ENCODE results near the gene IFFO2. TPM values are rescaled to one million over a fixed set of nuclear protein-coding genes. Genes with fewer than 3 reads are reported as not detected.

Gene IFFO2
- total RNA-seq, 2 donors from 2014 or later, result 69.2 to 79.1 TPM

DNA sequence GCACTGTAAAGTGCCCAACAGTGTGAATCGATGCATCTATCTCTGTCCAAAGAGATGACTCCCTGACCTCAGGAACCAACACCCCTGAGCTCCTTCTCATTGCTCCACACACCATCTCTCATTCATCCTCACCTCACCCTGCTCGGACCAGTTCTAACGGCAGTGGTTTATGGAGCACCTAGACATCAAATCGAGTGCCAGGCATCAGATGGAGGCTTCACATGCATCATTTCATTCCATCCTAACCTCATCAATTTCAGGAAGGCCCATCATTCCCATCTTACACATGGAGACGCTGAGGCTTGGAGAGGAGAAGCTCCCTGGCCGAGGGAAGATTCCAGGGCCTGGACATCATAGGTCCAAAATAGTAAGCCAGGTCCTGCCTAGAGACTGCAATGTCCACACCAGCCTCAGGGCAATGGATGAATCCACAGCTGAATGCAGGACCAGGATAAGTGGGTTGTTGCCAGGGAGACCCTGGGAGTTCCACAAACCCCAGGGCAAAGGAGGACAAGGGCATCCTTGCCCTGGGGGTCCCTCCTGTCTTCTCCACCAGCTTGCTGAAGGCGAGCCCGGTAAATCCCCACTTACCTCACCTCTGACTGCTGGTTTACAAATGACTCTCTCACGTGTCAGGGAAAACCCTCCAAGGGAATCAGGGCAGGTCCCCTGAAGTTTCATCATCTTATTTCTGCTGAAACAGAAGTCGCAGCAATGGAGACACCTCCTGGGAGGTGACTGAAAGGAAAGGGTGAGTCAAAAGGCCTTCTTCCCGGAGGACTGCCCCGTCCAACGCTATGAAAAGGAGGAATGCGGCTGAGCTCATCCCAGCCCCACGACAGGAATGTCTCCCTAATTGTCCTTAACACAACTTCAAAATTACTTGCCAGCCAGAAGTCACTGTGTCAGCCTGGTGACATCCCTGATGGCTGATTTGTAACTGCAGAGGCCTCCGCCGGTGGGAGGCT, 9.0 kb upstream of the IFFO2 start:
- peak; percentile 90 to 92 for ATAC-seq (replicated peaks in 1 of 2)
- H3K4me1 Mint-ChIP-seq (ENCODE audit: low read depth), result peaks cover 40% of the 10 kb centered on the region
- H3K27me3 Mint-ChIP-seq (ENCODE audit: low read depth), result peaks cover 6% of the 10 kb centered on the region
- H3K36me3 Mint-ChIP-seq (ENCODE audit: insufficient read depth in 2 of 2), result no peaks in the 10 kb centered on the region
- DNase-seq, result peak; percentile 72 to 75
- peak overlapping the region; percentile 73 to 74 for H3K4me3 Mint-ChIP-seq
- peak overlapping the region; percentile 41 for H3K27ac Mint-ChIP-seq
- peaks cover 0 to 2% of the 10 kb centered on the region in 2 donors for H3K9me3 Mint-ChIP-seq

DNA sequence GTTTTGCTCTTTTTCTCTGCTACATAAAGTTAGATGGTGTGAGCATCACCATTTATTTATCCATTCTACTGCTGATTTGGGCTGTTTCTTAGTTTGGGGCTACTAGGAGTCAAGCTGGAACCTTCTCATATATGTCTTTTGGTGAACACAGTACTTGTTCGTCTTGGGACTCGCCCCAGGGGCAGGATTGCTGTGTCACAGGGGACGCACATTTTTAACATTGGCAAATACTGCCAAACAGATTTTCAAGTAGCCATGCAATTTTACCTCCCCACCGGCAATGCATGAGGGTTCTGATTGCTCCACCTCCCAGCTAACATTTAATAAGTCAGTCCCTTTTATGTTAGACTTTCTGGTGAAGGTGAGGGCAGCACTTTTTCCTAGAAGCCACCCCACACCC, 7.5 kb upstream of the IFFO2 start:
- ATAC-seq (replicated peaks in 1 of 2), result no peak
- Mint-ChIP-seq H3K4me3 (no peak overlapping the region), H3K4me1 (ENCODE audit: low read depth) (peaks cover 47% of the 10 kb centered on the region), H3K9me3 (peaks cover 0 to 2% of the 10 kb centered on the region in 2 donors), H3K36me3 (ENCODE audit: insufficient read depth in 2 of 2) (no peaks in the 10 kb centered on the region), H3K27ac (no peak overlapping the region), H3K27me3 (ENCODE audit: low read depth) (peaks cover 6% of the 10 kb centered on the region)
- no peak for DNase-seq

DNA sequence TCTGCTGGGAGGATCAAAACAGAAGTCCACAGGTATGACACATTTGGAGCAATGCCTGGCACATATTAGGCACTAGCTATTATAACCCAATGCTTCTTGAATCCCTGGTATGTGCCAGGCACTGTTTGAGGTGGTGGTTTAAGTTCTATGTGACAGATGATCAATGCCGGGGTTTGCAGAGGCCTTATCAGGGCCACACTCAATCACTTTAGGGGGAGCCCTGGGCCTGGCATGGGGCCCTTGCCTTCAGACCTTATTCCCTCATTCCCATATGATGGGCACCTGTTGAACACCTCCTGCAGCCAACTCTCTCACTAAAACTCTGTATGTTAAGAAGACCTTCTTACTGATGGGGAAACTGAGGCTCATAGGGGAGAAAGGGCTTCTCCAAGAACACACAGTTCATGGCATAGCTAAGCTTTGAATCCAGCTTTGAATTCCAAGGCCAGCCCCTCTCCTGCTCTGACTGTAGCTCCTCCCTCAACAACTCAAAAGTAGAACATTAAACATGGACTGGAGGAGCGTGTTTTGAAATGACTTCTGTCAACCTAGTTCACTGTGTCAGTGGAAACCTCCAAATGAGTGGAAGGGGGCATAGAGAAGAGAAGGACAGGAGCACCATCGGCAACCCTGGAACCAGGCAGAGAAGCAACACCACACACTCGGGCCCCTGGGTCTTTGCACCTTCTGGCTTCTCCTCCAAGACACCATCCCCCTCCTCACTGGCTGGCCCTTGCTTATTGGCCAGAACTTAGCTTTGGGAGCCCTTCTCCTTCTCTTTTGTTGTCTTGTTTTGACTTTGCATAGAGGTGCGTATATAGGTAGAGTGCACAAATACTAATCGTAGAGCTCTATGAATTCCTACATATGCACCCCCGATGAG, 6.6 kb upstream of the IFFO2 start:
- Mint-ChIP-seq H3K36me3 (ENCODE audit: insufficient read depth in 2 of 2) (no peaks in the 10 kb centered on the region), H3K9me3 (no peaks in the 10 kb centered on the region), H3K27ac (no peak overlapping the region), H3K4me3 (no peak overlapping the region), H3K27me3 (ENCODE audit: low read depth) (no peaks in the 10 kb centered on the region), H3K4me1 (ENCODE audit: low read depth) (peaks cover 56% of the 10 kb centered on the region)
- DNase-seq (no peak), ATAC-seq (replicated peaks in 1 of 2) (no peak)

DNA sequence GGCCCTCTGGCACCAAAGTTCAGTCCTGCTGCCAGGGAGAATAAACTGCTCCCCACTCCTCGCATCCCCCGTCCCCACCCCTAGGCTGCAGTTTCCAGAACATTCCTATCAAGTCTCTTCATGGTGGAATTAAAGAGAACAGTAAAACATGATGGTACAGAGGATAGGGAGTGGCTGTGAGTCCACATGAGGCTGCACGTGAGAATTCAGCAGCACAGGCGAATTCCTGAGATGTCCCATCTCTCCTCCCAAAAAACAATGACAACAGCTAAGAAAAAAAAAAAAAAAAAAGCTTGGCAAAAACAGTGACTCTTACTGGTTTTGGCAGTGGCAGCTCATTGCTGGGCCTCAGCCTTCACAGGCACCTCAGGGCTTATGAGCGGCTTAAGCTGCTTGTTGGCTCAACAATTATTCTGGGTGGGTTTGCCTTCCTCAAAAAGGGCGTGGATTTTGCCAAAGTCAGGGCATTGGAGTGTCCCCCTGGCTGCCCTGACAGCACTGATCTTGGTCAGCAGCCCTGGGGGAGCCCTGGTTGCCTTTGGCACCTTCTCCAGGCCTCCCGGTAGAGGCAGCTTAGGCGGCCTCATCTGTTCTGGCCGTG, 5.7 kb upstream of the IFFO2 start:
- DNase-seq, result no peak
- Mint-ChIP-seq H3K36me3 (ENCODE audit: insufficient read depth in 2 of 2) (peaks cover 0 to 1% of the 10 kb centered on the region in 2 donors), H3K4me1 (ENCODE audit: low read depth) (peaks cover 65% of the 10 kb centered on the region), H3K27ac (no peak overlapping the region), H3K4me3 (no peak overlapping the region), H3K27me3 (ENCODE audit: low read depth) (no peaks in the 10 kb centered on the region), H3K9me3 (no peaks in the 10 kb centered on the region)
- ATAC-seq (replicated peaks in 1 of 2), result no peak

DNA sequence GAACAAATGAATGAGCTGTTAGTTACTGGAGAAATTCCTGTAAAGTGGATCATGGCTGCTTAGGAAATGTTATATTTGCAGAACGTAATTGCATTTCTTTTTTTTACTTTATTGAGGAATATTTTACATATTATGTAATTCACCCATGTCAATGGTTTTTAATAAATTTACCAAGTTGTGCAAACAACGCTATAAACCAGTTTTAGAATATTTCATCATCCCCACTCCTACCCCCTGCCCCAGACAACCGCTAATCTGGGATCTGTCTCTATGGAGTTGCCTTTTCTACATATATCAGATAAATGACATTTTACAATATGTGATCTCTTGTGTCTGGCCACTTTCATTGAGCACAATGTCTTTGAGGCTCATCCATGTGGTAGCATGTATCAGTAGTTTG, 4.3 kb upstream of the IFFO2 start:
- ATAC-seq (replicated peaks in 1 of 2) (no peak), DNase-seq (no peak)
- Mint-ChIP-seq H3K27ac (no peak overlapping the region), H3K4me1 (ENCODE audit: low read depth) (peaks cover 59% of the 10 kb centered on the region), H3K9me3 (no peaks in the 10 kb centered on the region), H3K4me3 (no peak overlapping the region), H3K36me3 (ENCODE audit: insufficient read depth in 2 of 2) (peaks cover 0 to 1% of the 10 kb centered on the region in 2 donors), H3K27me3 (ENCODE audit: low read depth) (no peaks in the 10 kb centered on the region)

DNA sequence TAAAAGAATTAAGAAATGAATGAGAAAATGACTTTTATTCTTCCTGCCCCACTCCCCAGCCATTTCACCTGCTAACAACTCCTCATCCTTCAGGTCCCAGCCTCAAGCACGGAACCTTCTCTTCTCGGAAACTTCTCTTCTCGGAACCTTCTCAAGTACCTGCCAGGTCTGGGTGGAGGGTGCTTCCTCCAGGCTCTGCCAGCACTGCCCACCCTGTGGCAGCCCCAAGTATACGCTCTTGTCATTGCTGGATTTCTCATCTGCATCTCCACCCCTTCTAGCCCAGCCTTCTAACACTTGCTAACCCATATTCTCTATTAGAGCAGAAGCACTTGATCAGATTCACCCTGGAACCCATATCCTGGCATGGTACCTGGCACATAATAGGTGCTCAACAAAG, 3.9 kb upstream of the IFFO2 start:
- no peak for DNase-seq
- Mint-ChIP-seq H3K4me3 (no peak overlapping the region), H3K27ac (no peak overlapping the region)

DNA sequence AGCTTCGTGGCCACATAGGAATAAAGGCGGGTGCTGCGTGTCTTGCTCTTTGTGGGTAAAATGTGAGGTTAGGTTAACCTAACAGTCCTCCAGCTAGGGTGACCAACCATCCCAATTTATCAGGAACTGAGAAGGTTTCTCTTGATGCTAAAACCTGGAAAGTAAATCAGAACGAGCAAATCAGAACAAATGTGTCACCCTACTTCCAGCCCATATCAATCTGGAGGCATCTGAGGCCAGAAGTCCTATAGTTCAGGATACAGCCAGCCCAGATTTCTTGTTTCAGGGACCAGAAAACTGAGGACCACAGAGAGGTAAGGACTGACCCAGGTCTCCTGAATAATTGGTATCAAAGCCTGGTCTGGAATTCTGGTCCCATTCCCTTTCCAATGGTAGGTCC, 3.1 kb upstream of the IFFO2 start:
- no peak overlapping the region for H3K4me3 Mint-ChIP-seq
- peaks cover 52% of the 10 kb centered on the region for H3K4me1 Mint-ChIP-seq (ENCODE audit: low read depth)
- ATAC-seq (replicated peaks in 1 of 2) (no peak), DNase-seq (no peak)
- peaks cover 4 to 5% of the 10 kb centered on the region in 2 donors for H3K36me3 Mint-ChIP-seq (ENCODE audit: insufficient read depth in 2 of 2)
- no peaks in the 10 kb centered on the region for H3K27me3 Mint-ChIP-seq (ENCODE audit: low read depth)
- H3K27ac Mint-ChIP-seq, result no peak overlapping the region
- no peaks in the 10 kb centered on the region for H3K9me3 Mint-ChIP-seq

More for the DNA sequence above, 3.9 kb upstream of the IFFO2 start:
- ATAC-seq (replicated peaks in 1 of 2), result no peak
- Mint-ChIP-seq H3K9me3 (no peaks in the 10 kb centered on the region), H3K4me1 (ENCODE audit: low read depth) (peaks cover 55% of the 10 kb centered on the region), H3K36me3 (ENCODE audit: insufficient read depth in 2 of 2) (peaks cover 0 to 1% of the 10 kb centered on the region in 2 donors), H3K27me3 (ENCODE audit: low read depth) (no peaks in the 10 kb centered on the region)

DNA sequence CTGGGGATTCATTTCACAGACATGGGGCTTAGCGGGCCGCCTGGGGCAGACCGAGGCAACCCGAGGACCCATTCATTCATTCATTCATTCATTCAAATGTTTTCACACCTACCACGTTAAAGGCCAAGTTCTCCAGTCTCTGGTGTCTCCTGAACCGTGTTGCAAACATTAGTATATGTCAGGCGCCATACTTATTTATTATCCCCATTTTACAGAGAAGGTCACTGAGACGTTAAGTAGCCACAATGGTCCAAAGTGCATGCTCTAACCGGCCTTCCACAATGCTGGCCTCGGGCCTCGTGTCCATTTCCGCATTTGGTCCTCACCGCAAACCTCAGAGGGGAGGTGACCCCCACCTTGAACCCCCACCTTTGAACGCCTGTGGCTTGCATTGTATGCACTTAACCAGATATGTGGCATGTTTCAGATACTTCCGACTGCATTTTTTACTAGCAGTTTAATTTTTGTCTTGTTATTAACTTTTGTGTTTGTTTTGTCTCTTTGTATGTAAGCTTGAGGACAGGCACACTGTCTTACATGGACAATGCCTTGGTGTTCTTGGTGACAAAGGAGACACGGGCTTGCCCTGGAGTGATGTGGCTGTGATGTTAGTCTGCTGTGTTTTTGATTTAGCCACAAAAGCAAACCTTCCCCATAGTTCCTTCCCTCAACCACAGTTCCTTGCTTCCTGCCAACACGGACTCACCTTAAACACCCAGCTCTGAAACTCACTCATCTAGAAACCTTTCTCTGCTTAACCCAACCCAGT, 1.2 kb upstream of the IFFO2 start:
- Mint-ChIP-seq H3K36me3 (ENCODE audit: insufficient read depth in 2 of 2) (peaks cover 7 to 12% of the 10 kb centered on the region in 2 donors), H3K27me3 (ENCODE audit: low read depth) (no peaks in the 10 kb centered on the region), H3K4me3 (peak overlapping the region; percentile 74 to 89), H3K9me3 (no peaks in the 10 kb centered on the region), H3K4me1 (ENCODE audit: low read depth) (peaks cover 53% of the 10 kb centered on the region), H3K27ac (peak overlapping the region; percentile 56)
- ATAC-seq (replicated peaks in 1 of 2) (peak; percentile 9 to 23), DNase-seq (peak; percentile 37 to 53)

DNA sequence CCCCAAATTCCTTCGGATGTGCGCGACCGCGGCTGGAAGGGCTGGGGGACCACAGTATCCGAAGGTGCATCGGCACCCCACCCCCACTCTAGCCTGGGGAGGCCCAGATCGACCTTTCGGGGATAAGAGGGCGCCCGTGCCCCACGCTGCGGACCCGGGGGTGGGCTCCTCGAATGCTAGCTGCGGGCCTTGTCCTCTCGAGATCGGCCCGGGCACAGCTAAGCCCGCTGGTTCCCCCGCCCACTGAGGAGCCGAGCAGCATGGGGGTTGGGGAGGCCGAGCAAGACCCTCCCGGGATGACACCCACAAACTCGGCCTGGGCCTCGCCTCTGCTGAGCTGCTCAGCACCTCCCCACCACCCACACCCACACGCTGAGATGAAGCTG, 653 bp upstream of the IFFO2 start:
- ATAC-seq (replicated peaks in 1 of 2) (peak in 1 of 2 donors; percentile 1), DNase-seq (peak; percentile 43 to 46)
- Mint-ChIP-seq H3K27me3 (ENCODE audit: low read depth) (no peaks in the 10 kb centered on the region), H3K4me3 (peak overlapping the region; percentile 74 to 89), H3K9me3 (no peaks in the 10 kb centered on the region), H3K27ac (no peak overlapping the region), H3K36me3 (ENCODE audit: insufficient read depth in 2 of 2) (peaks cover 7 to 16% of the 10 kb centered on the region in 2 donors), H3K4me1 (ENCODE audit: low read depth) (peaks cover 59% of the 10 kb centered on the region)

DNA sequence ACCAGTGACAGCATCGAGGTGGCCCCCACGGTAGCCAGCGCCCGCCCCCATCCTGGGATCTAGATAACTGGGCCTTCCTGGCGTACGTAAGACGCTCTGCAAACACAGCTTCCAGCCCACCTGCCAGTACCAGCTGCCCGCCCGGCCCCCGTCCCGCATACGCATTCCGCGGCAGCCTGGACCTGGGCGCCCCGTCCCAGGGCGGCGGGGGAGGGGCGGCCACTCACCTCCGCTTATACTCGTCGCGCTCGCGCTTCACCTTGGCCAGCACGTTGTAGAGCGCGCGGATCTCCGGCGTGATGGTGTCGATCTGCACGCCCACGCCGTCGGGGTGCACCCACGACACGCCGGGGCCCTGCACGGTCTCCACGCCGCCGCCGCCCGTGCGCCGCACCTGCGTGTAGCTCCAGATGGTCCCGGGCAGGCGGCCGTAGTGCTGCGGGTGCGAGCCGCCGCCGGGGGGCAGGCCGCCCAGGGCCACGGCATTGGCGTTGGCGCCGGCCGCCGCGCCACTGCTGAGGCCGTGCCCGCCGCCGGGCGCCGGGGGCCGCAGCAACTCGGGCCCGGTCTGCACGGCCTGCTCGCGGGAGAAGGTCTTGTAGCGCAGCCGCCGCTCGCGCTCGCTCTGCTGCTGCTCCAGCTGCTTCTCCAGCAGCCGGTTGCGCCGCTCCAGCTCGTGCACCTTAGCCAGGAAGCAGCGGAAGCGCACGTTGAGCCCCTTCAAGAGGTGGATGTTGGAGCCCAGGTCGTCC, 859 bp downstream of the IFFO2 start:
- peak; percentile 2 to 6 for ATAC-seq (replicated peaks in 1 of 2)
- H3K4me1 Mint-ChIP-seq (ENCODE audit: low read depth), result peaks cover 74% of the 10 kb centered on the region

DNA sequence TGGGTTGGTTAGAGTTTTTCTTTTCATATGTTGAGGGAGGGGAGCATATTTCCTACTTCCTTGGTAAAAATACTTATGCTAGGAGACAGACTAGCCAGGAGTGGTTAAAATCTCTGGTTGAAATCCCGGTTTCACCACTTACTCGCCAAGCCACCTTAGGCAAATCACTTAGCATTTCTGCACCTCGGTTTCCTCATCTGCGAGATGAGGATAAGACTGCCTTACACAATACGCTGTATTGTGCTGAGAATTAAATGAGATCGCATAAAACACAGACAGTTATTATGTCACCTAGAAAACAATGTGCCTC, 1.4 kb downstream of the IFFO2 start:
- DNase-seq (no peak), ATAC-seq (replicated peaks in 1 of 2) (no peak)
- peak overlapping the region; percentile 53 for H3K27ac Mint-ChIP-seq
- H3K36me3 Mint-ChIP-seq (ENCODE audit: insufficient read depth in 2 of 2), result peaks cover 7 to 16% of the 10 kb centered on the region in 2 donors
- no peaks in the 10 kb centered on the region for H3K9me3 Mint-ChIP-seq
- H3K4me3 Mint-ChIP-seq, result peak overlapping the region; percentile 79 to 97
- no peaks in the 10 kb centered on the region for H3K27me3 Mint-ChIP-seq (ENCODE audit: low read depth)
- H3K4me1 Mint-ChIP-seq (ENCODE audit: low read depth), result peaks cover 79% of the 10 kb centered on the region

More for the DNA sequence above, 859 bp downstream of the IFFO2 start:
- peaks cover 7 to 16% of the 10 kb centered on the region in 2 donors for H3K36me3 Mint-ChIP-seq (ENCODE audit: insufficient read depth in 2 of 2)
- peak overlapping the region; percentile 79 to 97 for H3K4me3 Mint-ChIP-seq
- DNase-seq, result peak; percentile 67 to 69
- H3K27me3 Mint-ChIP-seq (ENCODE audit: low read depth), result no peaks in the 10 kb centered on the region
- peak overlapping the region; percentile 53 for H3K27ac Mint-ChIP-seq
- H3K9me3 Mint-ChIP-seq, result no peaks in the 10 kb centered on the region
